HUDEP-2 (cell line): ENCODE measurements around the gene GARIN5B.

Experiments
- DNase-seq, 76 experiments: peaks; one replicate each; lab custom pipeline; 2025; ENCODE audit not compliant: unreplicated experiment in 76 of 76; lab: John Stamatoyannopoulos, UW

Gene GARIN5B

GRCh38 chr19:55352549-55353145 is 10.4 kb downstream of the GARIN5B start:
- DNase-seq, result no peak

GRCh38 chr19:55352040-55352439 is 11.0 kb downstream of the GARIN5B start:
- no peak for DNase-seq

GRCh38 chr19:55350620-55351315 is 12.3 kb downstream of the GARIN5B start:
- DNase-seq, result no peak

GRCh38 chr19:55348317-55349034 is 14.6 kb downstream of the GARIN5B start:
- DNase-seq, result no peak

GRCh38 chr19:55347442-55348009 is 15.5 kb downstream of the GARIN5B start:
- DNase-seq, result no peak

- no peak for DNase-seq
Measured at GRCh38 chr19:55346725-55347441, 16.2 kb downstream of the GARIN5B start.

GRCh38 chr19:55345818-55346724 is 17.0 kb downstream of the GARIN5B start:
- peak in 74 of 76 experiments; percentile 45 to 98 (median 83) for DNase-seq

- no peak for DNase-seq
Measured at GRCh38 chr19:55345101-55345817, 17.8 kb downstream of the GARIN5B start.

GRCh38 chr19:55344444-55344843 is 18.6 kb downstream of the GARIN5B start:
- DNase-seq, result peak in 48 of 76 experiments; percentile 7 to 67 (median 41)

- DNase-seq, result no peak
Measured at GRCh38 chr19:55341595-55342531, 21.2 kb downstream of the GARIN5B start.

- DNase-seq, result peak in 73 of 76 experiments; percentile 28 to 93 (median 79)
Measured at GRCh38 chr19:55341171-55341588, 21.9 kb downstream of the GARIN5B start.

GRCh38 chr19:55340784-55341147 is 22.3 kb downstream of the GARIN5B start:
- peak in 13 of 76 experiments; percentile 18 to 46 (median 30) for DNase-seq

- DNase-seq, result peak in 28 of 76 experiments; percentile 14 to 64 (median 44)
Measured at GRCh38 chr19:55339889-55340783, 22.9 kb downstream of the GARIN5B start.

GRCh38 chr19:55339105-55339888 is 23.8 kb downstream of the GARIN5B start, which contains the start of gene KMT5C:
TSS of gene KMT5C (plus strand) at chr19:55339876. CDS start at chr19:55341937, 2,061 bp downstream.
- DNase-seq, result peak; percentile 86 to 100 (median 100)

- DNase-seq, result no peak
Measured at GRCh38 chr19:55336101-55336500, 27.0 kb downstream of the GARIN5B start.

GRCh38 chr19:55333870-55334269 is 29.2 kb downstream of the GARIN5B start:
- no peak for DNase-seq
